HG03095 (cell line): ENCODE measurements around the gene RSBN1L.
A peak's percentile ranks its signal among the peaks of the same experiment; 100 is the strongest.
"Not testable (repeated sequence)": the region's sequence is repeated elsewhere in the genome, so short reads cannot be mapped to it uniquely, and the experiment has no call there.

ENCODE experiments used
- ATAC-seq: cut with Tn5 transposase; IDR thresholded peaks from one replicate; pipeline ENCODE4 v1.9.1; 2021; ENCODE audit warnings: moderate library complexity; ENCODE audit not compliant: unreplicated experiment

RSBN1L gene

DNA sequence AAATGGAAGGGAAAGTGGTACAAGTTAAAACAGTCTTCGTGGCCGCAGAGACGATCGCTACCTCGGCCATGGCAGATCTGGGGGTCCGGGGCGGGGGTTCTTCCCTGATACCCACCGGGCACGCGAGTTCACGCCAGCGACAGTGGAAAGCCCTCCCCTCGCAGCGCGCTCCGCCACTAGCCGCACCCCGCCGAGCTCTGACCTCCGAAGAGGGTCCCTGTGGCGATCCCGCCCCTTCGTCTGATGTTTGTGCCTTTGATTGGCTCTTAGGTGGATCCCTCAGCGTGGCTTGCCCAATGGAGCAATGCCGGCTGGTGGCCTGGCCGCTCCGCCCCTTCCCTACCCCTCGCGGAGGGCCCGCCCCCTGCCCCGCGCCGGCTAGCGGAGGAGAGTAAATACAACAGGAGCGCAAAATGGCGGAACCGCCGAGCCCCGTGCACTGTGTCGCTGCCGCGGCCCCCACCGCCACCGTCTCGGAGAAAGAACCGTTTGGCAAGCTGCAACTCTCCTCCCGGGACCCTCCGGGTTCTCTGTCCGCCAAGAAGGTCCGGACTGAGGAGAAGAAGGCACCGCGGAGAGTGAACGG, at the start of gene RSBN1L:
RSBN1L (plus strand) TSS at position 403 of the 586 bp plus-strand sequence; CDS start at position 414, 11 bp downstream.
- peak; percentile 90 for ATAC-seq

DNA sequence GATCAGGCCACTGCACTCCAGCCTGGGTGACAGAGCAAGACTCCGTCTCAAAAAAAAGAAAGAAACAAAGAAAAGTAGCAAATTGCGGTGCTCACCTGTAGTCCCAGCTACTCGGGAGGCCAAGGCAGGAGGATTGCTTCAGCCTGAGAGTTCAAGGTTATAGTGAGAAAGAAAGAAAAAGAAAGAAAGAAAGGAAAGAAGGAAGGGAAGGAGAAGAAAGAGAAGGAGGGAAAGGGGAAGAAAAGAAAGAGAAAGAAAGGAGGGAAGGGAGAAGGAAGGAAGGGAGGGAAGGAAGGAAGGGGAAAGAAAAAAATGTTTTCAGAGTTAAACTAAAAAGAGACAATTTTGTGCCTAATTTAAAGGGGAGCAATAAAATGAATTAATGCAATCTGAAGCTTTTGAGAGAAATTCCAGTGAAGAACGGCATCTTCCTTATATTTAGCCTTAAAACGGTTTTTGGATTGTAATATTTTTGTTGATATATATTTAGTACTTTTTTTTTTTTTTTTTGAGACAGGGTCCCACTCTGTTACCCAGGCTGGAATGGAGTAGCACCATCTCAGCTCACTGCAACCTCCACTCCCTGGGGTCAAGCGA, 47.4 kb upstream of the RSBN1L start:
- no peak for ATAC-seq

DNA sequence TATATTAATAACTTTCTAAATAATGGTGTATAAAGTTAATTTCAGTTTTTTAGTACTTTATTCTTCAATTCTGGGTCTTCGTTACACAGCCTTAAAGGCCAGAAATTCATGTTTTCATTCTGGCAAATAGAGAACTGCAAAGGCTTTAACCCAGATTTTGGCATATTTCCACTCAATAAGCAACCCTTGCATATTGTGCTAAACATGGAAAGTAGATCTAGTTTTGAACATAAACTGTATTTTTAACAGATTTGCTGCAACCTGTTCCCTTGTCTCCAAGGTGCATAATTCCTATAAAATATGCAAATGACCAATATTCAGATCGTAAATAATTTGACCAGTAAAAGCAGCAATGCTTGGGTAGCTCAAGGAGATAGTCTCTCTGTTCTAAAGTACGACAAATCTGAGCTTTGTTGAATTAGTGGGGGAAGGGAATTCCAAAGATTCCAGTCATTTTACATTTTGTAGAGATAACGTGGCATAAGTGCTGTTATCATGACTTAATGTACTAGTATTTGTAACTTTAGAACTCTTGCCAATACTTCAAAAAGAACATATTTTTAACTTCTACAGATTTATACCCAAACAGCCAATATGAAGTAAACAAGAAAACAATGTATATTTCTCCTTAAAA, 46.4 kb upstream of the RSBN1L start:
- ATAC-seq = no peak

DNA sequence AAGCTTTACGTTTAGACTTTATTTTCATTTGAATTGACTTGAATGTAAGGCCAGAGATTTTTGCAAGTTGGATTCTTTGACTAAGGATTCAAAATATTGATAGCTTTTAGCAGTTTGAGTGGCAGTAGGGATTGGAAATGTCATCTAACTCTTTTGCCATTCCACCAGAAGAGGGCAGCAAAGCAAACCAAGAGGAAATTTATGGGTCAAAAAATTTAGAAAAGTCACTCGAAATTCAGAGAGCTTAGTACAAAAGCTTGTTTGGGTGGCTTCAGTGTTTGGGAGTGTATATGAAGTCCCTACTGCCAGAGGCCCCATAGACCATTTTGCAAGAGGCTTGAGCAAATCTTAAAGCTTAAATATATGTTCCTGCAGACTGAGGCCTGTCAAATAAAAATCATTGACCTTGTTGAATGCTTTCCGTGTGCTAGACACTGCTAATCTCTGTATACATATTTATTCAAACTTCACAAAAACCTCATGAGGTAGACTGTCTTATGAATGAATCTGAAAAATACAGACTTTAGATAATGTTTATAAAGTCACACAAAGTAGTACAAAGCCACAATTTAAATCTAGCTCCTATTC, 44.6 kb upstream of the RSBN1L start:
- ATAC-seq = no peak

DNA sequence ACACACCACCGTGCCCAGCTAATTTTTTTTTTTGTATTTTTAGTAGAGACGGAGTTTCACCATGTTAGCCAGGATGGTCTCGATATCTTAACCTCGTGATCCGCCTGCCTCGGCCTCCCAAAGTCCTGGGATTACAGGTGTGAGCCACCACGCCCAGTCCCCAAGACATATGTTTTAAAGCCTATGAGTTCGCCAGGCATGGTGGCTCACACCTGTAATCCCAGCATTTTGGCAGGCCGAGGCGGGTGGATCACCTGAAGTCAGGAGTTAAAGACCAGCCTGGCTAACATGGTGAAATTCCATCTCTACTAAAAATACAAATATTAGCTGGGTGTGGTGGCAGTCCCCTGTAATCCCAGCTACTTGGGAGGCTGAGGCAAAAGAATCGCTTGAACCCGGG, 43.4 kb upstream of the RSBN1L start:
- not testable (repeated sequence) for ATAC-seq

DNA sequence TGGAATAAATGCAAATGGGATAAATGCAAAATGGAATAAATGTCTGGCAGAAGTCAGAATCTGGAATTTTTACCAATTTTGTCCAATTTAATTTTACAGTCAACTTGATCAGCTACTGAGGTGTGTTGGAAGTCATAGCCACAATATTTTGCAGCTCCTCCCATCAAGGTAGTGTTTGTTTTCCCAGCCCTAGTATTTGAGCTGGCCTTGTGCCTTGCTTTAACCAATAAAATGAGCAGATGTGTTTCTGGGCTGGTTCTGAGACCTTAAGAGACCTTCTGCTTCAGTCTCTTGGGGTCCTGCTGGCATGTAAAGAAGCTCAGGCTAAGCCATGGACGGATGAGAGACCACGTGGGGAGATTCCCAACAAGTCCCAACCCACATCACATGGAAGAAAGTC, 42.7 kb upstream of the RSBN1L start:
- ATAC-seq = no peak

DNA sequence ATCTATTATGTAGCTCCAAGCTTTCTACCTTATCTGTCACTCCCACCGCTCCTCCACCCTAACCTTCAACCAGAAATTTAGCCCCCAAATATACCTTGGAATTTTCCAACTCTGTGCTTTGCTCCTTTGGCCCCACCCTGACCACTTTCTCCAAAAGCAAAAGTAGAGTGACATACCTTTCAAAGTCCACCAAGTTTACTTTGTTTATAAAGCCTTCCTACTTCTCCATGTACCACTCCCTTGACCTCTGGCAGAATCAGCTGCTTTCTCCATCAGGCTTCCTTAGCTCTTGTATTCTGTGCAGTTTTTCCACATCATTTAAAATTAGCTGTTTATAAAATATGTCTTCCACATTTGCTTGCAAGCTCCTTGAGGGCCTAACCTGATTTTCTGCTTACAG, 40.9 kb upstream of the RSBN1L start:
- ATAC-seq = no peak

DNA sequence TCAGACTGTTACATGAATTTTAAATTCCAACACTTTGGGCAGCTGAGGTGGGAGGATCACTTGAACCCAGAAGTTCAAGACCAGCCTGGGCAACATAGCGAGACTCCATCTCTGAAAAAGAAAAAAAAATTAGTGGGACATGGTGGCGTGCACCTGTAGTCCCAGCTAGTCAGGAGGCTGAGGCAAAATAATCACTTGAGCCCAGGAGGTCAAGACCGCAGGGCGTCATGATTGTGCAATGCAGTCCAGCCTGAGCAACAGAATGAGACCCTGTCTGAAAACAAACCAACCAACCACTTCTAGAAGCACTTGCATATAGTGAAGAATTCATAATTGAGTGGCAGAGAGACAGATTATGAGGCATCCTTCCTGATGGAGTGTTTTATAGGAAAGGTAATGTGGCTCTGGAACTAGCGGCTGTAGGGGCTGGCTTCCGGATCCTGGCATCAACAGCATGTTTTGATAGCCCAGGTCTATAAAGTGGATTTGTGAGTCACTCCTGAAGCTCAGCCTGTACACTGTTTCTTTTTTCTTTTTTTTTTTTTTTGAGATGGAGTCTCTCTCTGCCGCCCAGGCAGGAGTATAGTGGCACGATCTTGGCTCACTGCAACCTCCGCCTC, 40.3 kb upstream of the RSBN1L start:
- no peak for ATAC-seq

DNA sequence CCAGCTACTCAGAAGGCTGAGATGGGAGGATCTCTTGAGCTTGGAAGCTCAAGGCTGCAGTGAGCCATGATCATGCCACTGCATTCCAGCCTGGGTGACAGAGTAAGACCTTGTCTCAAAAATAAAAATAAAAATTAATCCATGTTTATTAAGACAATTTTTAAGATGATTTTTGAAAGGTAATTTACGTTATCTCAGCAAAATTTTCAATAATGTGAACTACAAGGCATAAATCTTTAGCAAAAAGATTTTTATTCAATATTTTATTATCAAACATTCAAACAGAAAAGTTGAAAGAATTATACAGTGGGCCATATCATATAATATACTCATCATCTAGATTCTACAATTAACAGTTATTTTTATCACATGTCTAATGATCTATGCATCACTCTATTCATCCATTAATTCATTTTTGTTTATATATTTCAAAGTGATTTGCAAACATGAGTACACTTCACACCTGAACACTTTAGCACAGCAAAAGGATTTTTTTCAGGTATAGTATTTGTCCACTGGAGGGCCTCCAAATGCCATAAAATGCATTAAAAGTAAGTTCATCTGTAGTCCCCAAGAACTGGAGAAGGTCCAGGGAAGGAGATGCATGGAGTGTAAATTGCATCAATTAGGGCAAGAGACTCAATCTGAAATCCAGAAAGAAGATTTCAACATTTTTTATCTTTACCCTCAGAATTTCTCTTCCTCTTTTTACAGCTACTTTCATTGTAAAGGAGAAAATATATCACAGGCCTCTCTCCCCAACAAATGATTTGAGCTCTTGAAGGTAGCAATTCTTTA, 38.6 kb upstream of the RSBN1L start:
- no peak for ATAC-seq

DNA sequence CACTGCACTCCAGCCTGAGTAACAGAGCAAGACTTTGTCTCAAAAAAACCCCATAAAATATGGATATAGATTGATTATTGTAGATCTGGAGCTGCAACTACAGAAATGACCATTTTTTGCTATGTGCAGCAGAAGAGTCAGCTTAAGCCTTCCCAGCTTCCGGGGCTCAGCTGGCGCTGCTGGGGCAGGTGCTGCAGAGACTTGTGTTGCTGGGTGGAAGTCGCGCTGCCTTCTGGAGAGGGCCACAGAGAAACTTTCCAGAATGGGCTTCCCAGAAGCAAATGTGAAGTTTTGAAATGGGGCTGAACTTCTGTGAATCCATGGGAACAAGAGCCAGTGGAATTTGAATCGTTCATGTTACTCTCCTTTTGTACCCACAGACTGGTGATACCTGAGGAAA, 37.3 kb upstream of the RSBN1L start:
- no peak for ATAC-seq

DNA sequence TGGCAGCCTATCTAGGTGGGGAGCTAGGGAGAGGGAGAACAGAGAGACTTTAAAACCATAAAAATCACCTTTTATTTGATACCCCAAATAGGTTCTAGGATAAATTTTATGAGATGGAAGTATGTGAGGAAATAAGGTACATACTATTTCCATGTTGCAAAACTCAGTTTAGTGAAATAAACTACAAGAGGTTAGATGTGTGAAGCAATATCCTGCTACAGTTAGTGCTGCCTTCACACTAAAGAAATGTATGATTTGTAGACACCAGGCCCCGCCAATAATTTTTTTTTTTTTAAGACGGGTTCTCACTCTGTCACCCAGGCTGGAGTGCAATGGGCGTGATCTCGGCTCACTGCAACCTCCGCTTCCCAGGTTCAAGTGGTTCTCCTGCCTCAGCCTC, 34.4 kb upstream of the RSBN1L start:
- no peak for ATAC-seq

DNA sequence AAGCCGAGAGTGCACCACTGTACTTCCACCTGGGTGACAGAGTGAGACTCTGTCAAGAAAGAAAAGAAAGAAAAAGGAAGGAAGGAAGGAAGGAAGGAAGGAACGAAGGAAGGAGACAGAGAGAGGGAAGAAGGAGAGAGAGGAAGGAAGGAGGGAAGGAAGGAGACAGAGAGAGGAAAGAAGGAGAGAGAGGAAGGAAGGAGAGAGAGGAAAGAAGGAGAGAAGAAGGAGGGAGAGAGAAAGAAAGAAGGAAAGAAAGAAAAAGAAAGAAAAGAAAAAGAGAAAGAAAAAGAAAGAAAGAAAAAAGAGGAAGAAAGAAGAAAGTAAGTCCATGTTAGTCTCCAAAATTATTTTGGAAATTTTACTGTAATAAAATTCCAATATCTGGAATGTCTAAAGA, 33.4 kb upstream of the RSBN1L start:
- no peak for ATAC-seq

DNA sequence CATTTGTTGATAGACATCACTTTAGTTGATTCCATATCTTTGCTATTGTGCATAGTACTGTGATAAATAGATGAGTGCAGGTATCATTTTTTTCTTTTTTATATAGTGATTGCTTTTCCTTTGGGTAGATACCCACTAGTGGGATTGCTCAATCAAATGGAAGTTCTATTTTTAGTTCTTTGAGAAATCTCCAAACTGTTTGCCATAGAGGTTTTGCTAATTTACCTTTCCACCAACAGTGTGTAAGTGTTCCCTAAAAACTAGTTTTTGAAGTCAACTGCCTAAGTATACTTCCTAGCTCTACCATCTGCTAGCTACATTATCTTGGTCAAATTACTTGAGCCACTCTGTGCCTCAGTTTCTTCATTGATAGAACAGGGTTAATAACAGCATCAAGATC, 31.5 kb upstream of the RSBN1L start:
- ATAC-seq = no peak

DNA sequence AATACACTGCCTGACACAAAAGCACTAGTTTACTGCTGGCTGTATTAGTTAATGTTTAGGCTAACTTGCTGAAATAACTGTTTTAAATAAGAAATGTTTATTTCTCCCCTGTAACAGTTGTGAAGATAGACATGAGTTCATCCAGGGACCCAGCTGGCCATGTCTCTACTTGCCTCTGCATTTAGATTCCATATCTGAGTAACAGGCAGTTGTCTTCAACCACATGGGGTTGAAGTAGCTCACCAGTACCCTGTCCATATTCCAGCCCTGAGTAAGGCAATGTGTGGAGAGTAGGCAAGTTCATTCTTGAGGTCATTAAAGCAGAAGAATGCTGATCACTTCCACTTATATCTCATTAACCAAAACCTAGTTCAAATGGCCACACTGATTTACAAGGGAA, 31.1 kb upstream of the RSBN1L start:
- no peak for ATAC-seq

DNA sequence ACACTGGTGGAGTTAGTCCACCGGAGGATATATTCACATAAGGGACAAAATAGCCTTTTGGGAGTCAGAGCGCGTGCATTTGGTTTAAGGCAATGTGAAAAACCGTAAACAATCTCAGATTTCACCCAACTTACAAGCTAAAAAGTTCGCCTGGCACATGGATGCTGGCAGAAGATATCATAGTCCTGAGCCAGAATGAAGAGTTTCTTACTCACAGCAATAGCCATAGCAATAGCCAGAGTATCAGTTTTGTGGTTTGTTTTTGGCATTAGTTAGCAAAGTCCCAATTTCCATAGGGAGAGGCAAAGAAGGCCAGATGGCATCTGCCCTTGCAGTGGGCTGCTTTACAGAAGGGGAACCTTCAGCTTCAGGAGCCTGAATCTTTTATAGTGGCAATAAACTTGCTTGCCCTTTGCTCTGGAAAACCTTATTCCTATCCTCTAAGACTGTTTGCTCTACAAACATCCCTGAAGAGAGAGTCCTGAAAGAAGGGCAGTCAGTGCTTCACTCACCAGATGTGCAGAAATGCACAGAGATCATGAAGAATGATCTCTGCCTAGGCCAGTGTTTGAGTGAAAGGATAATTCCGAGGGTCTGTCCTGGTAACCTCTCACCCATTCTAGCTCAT, 28.7 kb upstream of the RSBN1L start:
- ATAC-seq = no peak

DNA sequence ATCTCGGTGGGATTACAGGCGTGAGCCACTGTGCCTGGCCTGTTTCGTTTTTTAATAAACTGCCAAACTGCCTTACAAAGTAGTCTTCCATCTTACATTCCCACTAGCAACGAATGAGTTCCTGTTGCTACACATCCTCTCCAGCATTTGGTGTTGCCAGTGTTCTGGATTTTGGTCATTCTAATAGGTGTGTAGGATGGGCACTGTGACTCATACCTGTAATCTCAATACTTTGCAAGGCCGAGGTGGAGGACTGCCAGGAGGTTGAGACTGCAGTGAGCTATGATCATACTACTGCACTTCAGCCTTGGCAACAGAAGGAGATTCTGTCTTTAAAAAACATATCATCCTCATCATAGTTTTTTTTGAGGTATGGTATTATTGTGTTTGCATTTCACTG, 21.4 kb upstream of the RSBN1L start:
- ATAC-seq = no peak

DNA sequence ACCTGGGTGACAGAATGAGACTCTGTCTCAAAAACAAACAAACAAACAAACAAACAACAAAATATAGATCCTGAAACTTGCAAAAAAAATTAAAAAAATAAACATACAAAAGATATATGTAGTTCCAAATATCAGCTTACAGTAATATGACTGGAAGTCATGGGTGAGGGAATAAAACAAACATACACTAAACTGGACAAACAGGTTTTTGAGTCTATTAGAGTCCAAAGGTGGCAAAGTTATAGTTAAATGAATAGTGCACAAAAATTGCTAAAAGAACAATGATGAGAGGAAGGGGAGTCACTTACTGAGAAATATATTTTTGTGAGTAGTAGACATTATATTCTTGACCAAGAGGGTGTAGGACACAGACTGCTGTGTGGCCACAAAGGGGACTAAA, 16.7 kb upstream of the RSBN1L start:
- ATAC-seq = no peak

DNA sequence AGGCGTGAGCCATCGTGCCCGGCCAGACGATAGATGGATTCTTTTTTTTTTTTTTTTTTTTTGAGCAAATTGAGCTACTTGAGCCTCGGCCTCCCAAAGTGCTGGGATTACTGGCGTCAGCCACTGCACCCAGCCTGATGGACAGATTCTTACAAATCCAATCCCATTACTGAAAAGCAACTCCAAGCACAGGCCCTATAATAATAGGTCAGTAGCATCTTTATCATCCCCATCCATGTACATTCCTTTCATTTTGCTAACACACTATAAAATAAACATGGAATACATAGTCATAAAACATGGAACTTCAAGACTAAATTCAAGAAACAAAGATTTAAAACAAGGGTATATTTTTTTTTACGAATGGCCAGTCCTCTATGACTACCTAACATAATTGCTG, 16.0 kb upstream of the RSBN1L start:
- no peak for ATAC-seq

DNA sequence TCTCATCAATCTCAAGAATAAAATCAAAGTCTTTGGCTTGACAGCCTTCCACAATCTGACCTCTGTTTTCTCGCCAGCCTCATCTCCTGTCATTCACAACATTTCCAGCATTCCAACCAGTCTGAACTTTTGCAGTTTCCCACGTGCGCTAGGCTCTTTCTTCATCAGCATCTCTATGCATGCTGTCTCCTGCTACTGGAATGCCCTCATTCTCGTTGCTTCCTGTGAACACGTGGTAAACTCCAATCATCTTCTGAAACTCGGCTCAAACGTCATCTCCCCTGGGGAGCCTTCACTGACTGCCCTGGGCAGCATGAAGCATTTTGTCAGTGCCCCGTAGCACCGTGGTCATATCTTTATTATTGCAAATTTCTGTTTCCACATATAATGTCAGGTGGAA, 12.2 kb upstream of the RSBN1L start:
- ATAC-seq = no peak

DNA sequence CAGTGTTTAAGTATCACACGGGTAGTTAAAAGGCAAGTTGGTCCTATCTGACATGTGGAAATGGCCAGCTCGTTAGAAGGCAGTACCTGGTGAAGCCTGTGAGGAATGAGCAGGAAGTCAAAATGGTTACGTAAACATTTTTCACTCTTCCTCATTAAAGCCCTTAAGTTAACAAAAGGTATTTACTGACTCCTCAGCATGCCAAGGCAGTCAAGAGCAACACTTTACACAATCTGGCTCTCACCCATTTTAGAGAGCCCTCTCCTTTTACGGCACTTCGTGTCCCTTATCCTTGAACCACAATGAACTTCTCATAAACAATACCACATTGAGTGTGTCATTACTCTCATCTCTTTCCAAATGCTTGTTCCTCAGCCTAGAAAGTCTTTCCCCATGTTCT, 11.0 kb upstream of the RSBN1L start:
- ATAC-seq = no peak
